Measurements from ENCODE around the gene SPRR5. TPM values are rescaled to one million over a fixed set of nuclear protein-coding genes. Genes with fewer than 3 reads are reported as not detected.

The SPRR5 gene
- total RNA-seq, 1 donor from 2014 or later: not detected

DNA sequence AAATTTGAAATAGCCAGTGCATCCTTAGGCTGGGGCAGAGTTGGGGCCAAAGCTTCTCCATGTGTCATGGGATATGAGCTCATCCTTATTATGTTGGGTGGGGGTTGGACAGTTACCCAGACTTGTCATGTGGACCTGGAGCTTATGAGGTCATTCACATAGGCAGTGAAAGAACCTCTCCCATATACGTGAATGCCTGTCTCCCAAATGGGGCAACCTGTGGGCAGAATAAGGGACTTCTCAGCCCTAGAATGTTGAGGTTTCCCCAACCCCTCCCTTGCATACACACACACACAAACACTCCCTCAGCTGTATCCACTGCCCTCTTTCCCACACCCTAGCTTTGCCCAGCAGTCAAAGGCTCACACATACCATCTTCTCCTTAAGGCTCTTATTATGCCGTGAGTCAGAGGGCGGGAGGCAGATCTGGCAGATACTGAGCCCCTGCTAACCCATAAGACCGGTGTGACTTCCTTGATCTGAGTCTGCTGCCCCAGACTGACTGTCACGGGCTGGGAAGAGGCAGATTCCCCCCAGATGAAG lies 40.9 kb upstream of the SPRR5 start:
- DNase-seq (ENCODE audit: low read depth): no peak
- no peak overlapping the region for H3K4me3 ChIP-seq (ENCODE audit: low read depth, low read length)
- TF ChIP-seq, protein P1, sequence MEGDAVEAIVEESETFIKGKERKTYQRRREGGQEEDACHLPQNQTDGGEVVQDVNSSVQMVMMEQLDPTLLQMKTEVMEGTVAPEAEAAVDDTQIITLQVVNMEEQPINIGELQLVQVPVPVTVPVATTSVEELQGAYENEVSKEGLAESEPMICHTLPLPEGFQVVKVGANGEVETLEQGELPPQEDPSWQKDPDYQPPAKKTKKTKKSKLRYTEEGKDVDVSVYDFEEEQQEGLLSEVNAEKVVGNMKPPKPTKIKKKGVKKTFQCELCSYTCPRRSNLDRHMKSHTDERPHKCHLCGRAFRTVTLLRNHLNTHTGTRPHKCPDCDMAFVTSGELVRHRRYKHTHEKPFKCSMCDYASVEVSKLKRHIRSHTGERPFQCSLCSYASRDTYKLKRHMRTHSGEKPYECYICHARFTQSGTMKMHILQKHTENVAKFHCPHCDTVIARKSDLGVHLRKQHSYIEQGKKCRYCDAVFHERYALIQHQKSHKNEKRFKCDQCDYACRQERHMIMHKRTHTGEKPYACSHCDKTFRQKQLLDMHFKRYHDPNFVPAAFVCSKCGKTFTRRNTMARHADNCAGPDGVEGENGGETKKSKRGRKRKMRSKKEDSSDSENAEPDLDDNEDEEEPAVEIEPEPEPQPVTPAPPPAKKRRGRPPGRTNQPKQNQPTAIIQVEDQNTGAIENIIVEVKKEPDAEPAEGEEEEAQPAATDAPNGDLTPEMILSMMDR (conservative IDR thresholded peaks at IDR 0.05; ENCODE audit: low read depth, low read length): no peak

- no peak for DNase-seq (ENCODE audit: low read depth)
- H3K4me3 ChIP-seq (ENCODE audit: low read depth, low read length): no peak within 1 kb of the TSS
- TF ChIP-seq, protein P1 (conservative IDR thresholded peaks at IDR 0.05; ENCODE audit: low read depth, low read length): no peak
These were observed 39.1 kb upstream of the SPRR5 start, which contains the start of gene IVL for GRCh38 chr1:152907686-152908601. TSS of gene IVL (plus strand) at chr1:152908546. CDS start at chr1:152909798, 1,252 bp downstream.

DNA sequence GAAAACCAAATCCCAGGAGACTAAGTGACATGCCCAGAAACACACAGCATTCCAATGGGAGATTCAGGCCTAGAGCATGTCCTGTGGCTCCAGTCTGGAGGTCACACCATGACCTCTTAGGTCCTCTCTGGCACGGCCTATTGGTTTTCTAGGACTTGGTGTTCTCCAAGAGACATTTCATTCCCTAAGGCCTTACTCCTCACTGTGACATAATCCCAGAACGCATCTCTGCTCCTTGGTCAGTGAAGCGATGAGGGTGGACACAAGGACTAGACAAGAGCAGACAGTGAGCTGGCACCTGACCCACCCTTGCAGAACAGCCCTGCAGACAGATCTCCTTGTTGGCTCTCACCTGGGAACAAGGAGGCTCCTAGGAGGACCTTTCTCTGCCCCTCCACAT lies 37.8 kb upstream of the SPRR5 start:
- TF ChIP-seq, protein P1 (conservative IDR thresholded peaks at IDR 0.05; ENCODE audit: low read depth, low read length): no peak
- no peak overlapping the region for H3K4me3 ChIP-seq (ENCODE audit: low read depth, low read length)
- DNase-seq (ENCODE audit: low read depth): no peak

- TF ChIP-seq, protein P1 (conservative IDR thresholded peaks at IDR 0.05; ENCODE audit: low read depth, low read length): no peak
- H3K4me3 ChIP-seq (ENCODE audit: low read depth, low read length): no peak overlapping the region
- no peak for DNase-seq (ENCODE audit: low read depth)
These were observed 34.5 kb upstream of the SPRR5 start for GRCh38 chr1:152912471-152912870.

DNA sequence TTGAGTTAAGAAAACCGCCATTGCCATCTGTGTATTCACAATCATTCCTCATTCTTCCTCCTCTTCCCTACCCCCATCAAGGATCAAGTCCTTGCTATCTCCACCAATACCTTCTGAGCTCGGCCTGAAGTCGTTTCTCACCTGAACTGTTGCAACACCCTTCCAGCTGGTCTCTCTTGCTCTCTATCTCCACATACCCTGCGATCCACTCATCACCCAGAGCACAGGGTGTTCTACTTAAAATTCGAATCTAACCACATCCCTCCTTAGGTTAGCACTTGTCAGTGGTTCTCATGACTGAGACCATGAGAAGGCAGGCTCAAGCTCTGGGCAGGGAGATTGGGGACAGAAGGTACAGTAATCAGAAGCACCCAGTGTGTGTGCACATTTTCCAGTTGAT lies 34.1 kb upstream of the SPRR5 start:
- TF ChIP-seq, protein P1 (conservative IDR thresholded peaks at IDR 0.05; ENCODE audit: low read depth, low read length): no peak
- no peak for DNase-seq (ENCODE audit: low read depth)
- H3K4me3 ChIP-seq (ENCODE audit: low read depth, low read length): no peak overlapping the region

DNA sequence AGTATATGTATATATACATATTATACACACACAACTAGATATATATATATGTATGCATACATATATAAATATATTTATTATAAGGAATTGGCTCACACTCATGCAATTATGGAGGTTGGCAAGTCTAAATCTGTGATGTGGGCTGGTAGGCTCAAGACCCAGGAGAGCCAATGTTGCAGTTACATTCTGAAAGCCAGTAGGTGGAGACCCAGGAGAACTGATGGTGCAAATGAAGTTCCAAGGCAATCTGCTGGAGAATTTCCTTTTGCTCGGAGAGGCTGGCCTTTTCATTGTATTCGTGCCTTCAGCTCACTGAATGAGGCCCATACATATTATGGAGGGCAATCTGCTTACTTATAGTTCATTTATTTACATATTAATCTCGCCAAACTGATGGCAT lies 29.2 kb upstream of the SPRR5 start:
- TF ChIP-seq, protein P1 (conservative IDR thresholded peaks at IDR 0.05; ENCODE audit: low read depth, low read length): peak; percentile 63
- DNase-seq (ENCODE audit: low read depth): no peak
- no peak overlapping the region for H3K4me3 ChIP-seq (ENCODE audit: low read depth, low read length)
